GM20000 (cell line): ENCODE measurements around the gene PAFAH1B1.

Source experiments
- DNase-seq: peaks from one replicate; pipeline ENCODE4 v3.0.0; 2012; ENCODE audit warnings: low spot score
- CTCF ChIP-seq: IDR thresholded peaks from 2 replicates; pipeline ENCODE4 v1.5.1; 2012; ENCODE audit warnings: mild to moderate bottlenecking, control low read depth; ENCODE audit errors: extremely low read depth, missing control alignments

Gene PAFAH1B1

DNA sequence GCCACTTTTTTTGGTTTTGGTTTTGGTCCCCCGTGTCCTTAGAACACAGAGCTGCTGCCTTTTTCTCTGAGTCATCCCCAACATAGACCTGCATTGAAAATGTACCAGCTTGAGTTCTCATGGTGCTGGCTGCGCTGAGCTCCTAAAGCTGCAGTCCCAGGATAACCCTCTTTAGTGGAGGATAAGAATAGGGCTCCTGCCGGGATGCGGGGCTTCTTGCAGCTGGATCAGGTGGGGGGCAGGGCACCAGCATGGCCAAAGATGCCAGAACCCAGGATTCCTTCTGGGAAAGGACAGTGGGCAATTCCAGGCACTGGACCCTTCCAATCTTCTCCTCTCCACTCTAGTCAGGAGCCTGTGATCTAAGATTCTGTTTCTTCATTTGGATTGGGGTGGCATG is 126.4 kb downstream of the PAFAH1B1 start:
- TF ChIP-seq CTCF: no peak
- no peak for DNase-seq

DNA sequence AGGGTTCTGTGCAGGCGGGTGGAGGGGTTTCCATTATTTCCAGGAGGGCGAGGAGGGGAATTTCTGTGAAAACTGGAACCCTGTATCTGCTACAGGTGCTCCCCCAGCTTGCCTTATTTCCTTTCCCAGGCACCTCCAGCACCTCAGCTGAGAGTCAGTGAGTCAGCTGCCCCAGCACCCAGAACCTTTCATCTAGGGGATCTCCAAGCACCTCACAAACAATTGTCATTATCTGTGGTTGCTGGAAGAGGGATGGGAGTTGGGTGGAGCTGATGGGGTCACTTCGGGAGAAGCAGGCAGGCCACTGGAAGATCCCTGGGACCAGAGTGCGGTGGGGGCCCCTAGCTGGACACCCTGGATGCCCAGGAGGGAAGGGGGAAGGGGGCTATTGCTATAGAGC is 128.1 kb downstream of the PAFAH1B1 start:
- TF ChIP-seq CTCF: no peak
- DNase-seq: peak; percentile 56

DNA sequence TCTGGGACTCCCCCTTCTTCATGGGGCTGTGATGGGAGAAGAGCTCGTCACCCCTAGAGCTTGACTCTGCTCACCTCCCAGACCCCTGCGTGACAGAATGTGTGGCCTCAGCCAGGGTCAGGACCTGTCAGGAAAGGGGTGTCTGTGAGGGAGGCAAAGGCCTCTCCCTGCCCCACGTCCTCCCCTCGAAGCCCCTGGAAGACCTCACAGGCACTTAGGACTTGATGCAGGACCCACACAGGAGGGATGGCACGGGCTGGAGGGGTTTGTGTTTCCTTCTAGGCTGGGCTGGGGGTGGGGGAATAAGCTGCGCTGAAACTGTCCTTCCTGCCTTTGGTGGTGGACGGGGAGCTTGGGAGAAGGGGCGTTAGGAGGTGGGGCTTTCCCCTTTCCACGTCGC is 129.2 kb downstream of the PAFAH1B1 start:
- DNase-seq: no peak
- no peak for TF ChIP-seq CTCF

DNA sequence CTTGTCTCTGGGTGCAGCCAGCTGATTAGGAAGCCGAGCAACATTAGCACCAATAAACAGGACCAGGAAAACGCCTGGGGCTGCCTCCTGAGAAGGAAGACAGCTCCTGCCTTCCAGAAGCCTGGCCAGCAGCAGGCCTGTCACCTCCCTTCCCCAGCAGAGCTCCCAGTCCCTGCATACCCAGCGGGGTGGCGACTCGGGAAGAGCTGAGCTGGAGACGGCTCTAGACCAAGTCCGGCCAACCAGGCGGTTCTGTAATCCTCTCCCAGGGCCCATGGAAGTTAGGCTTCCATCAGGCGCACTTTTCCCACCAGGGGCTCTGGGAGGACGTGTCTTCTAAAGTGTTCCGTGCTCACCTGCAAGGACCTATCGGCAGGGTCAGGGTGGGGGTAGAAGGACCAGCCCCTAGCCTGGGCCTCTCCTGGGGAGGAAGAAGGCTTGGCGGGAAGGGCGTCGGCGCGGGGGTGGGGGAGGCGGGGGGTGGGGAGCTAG is 130.1 kb downstream of the PAFAH1B1 start:
- no peak for TF ChIP-seq CTCF
- DNase-seq: peak; percentile 37

GRCh38 chr17:2723997-2724783 is 130.7 kb downstream of the PAFAH1B1 start:
- TF ChIP-seq CTCF: no peak

GRCh38 chr17:2724784-2725164 is 131.3 kb downstream of the PAFAH1B1 start:
- no peak for TF ChIP-seq CTCF
- DNase-seq: no peak

More at GRCh38 chr17:2723997-2724783, 130.7 kb downstream of the PAFAH1B1 start:
- DNase-seq: peak; percentile 69

DNA sequence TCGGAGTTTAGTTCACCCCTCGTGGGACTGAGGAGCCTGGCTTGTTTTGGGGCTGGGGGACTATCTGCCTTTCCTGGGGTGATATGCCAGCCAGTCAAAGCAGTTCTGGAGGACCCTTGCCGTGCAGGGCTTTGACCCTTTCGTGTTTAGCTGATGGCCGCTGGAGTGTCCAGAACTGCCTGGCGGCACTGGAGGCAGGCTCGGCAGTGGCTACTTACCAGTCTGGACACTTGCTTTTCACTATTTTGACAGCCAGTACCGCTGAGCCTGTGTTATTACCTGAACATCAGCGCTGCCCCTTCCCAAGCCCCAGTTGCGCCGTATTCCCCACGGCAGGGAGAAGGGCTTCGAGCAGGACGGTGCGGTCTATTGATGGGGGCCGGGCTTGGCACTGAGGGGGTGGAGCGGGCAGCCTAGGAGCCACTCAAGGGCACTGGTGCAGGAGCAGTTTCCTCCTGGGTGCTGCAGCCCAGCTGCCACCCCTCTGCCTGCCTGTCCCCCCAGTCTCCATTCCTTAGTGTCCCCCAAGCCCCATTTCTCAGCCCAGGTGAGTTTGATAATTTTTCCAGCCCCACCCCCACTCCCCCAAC is 137.4 kb downstream of the PAFAH1B1 start:
- no peak for DNase-seq
- TF ChIP-seq CTCF: no peak
